Measurements from ENCODE around the gene NDUFS2. TPM values are rescaled to one million over a fixed set of nuclear protein-coding genes. Genes with fewer than 3 reads are reported as not detected.

Gene NDUFS2
- total and polyA plus RNA-seq, 3 experiments from 2014 or later = 82.1 to 97.1 (median 93.5) TPM

- H3K4me1 ChIP-seq (ENCODE audit: insufficient read depth, low read length) = peaks cover 18% of the 10 kb centered on the region
- Mint-ChIP-seq H3K36me3 (peaks cover 0 to 82% (median 19%) of the 10 kb centered on the region in 3 donors), H3K4me3 (peak overlapping the region in 1 of 7 donors; percentile 77), H3K27ac (peak overlapping the region in 5 of 8 donors; percentile 29 to 95 (median 66)), H3K9me3 (no peaks in the 10 kb centered on the region), H3K4me1 (peaks cover 53 to 69% (median 65%) of the 10 kb centered on the region in 3 donors), H3K27me3 (peaks cover 0 to 5% of the 10 kb centered on the region in 2 donors)
- H3K27me3 ChIP-seq (ENCODE audit: insufficient read depth, low read length, poor library complexity, severe bottlenecking) = no peaks in the 10 kb centered on the region
- no peak overlapping the region for H3K27ac ChIP-seq (ENCODE audit: low read depth, low read length)
- no peak for DNase-seq
- CTCF ChIA-PET = no interaction called here
- no peaks in the 10 kb centered on the region for H3K9me3 ChIP-seq (ENCODE audit: low read length)
- no peak overlapping the region for H3K4me3 ChIP-seq (ENCODE audit: low read length)
- peaks cover 53% of the 10 kb centered on the region for H3K36me3 ChIP-seq (ENCODE audit: insufficient read depth, low read length)
- POLR2A ChIA-PET = no interaction called here
Measured at GRCh38 chr1:161172776-161173376, 29.3 kb upstream of the NDUFS2 start.

DNA sequence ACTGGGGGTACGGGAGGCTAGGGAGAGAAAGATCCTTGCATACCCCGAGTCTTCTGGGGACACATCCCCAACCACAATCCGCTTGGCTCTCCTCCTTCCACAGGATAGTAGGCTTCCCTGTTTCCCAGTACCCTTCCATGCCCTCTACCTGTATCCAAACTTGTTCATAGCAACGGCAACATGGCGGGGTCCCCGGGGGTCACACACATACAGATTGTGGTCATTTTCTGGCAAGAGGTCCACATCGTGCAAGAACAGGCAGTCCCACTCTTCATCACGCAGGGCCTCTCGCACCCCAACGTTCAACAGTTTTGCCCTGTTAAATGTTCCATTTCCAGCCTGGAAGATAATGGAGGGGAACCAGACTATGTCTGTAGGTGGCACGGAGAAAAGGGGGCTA is 28.5 kb upstream of the NDUFS2 start:
- Mint-ChIP-seq H3K27me3 (peaks cover 0 to 5% of the 10 kb centered on the region in 2 donors), H3K4me1 (peaks cover 51 to 69% (median 65%) of the 10 kb centered on the region in 3 donors), H3K4me3 (peak overlapping the region in 1 of 7 donors; percentile 45), H3K36me3 (peaks cover 0 to 78% (median 21%) of the 10 kb centered on the region in 3 donors), H3K27ac (peak overlapping the region in 3 of 8 donors; percentile 19 to 80 (median 62)), H3K9me3 (no peaks in the 10 kb centered on the region)
- Histone ChIP-seq H3K27me3 (ENCODE audit: insufficient read depth, low read length, poor library complexity, severe bottlenecking) (no peaks in the 10 kb centered on the region), H3K9me3 (ENCODE audit: low read length) (no peaks in the 10 kb centered on the region), H3K36me3 (ENCODE audit: insufficient read depth, low read length) (peaks cover 53% of the 10 kb centered on the region), H3K4me3 (ENCODE audit: low read length) (no peak overlapping the region), H3K4me1 (ENCODE audit: insufficient read depth, low read length) (peaks cover 23% of the 10 kb centered on the region), H3K27ac (ENCODE audit: low read depth, low read length) (no peak overlapping the region)
- ChIA-PET POLR2A (no interaction called here), CTCF (no interaction called here)
- DNase-seq = no peak

DNA sequence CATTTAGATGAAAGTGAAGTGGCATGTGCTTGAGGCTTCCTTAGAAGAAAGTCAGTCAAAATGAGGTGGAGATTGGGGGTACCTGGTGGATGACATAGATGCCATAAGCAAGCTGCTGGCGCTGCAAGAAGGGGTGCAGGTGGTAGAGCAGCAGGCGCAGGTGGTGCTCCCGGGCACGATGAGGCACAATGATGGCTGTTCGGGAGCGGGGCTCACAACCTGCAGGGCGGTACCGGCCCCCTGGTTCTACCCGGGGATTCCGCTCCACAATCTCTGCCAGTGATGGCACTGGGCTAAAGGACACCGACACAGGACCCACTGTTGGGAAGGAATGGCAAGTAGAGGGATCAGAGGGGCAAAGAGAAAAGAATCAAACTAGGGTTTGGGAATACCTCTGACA is 27.3 kb upstream of the NDUFS2 start:
- H3K4me1 Mint-ChIP-seq = peaks cover 52 to 68% (median 64%) of the 10 kb centered on the region in 3 donors
- peak overlapping the region in 5 of 8 donors; percentile 57 to 100 (median 77) for H3K27ac Mint-ChIP-seq
- H3K36me3 Mint-ChIP-seq = peaks cover 0 to 71% (median 17%) of the 10 kb centered on the region in 3 donors
- no peaks in the 10 kb centered on the region for H3K9me3 Mint-ChIP-seq
- no peaks in the 10 kb centered on the region for H3K9me3 ChIP-seq (ENCODE audit: low read length)
- no peak overlapping the region for H3K27ac ChIP-seq (ENCODE audit: low read depth, low read length)
- DNase-seq = no peak
- H3K36me3 ChIP-seq (ENCODE audit: insufficient read depth, low read length) = peaks cover 48% of the 10 kb centered on the region
- ChIA-PET CTCF (interaction anchor here (3.3 kb wide), 1 partner anchor 9 kb away, joined by 17 read pairs; the partner anchor contains the start of gene PPOX), POLR2A (no interaction called here)
- H3K27me3 Mint-ChIP-seq = peaks cover 0 to 5% of the 10 kb centered on the region in 2 donors
- no peaks in the 10 kb centered on the region for H3K27me3 ChIP-seq (ENCODE audit: insufficient read depth, low read length, poor library complexity, severe bottlenecking)
- peak overlapping the region in 5 of 7 donors; percentile 32 to 100 (median 97) for H3K4me3 Mint-ChIP-seq
- H3K4me3 ChIP-seq (ENCODE audit: low read length) = no peak overlapping the region
- peaks cover 23% of the 10 kb centered on the region for H3K4me1 ChIP-seq (ENCODE audit: insufficient read depth, low read length)

DNA sequence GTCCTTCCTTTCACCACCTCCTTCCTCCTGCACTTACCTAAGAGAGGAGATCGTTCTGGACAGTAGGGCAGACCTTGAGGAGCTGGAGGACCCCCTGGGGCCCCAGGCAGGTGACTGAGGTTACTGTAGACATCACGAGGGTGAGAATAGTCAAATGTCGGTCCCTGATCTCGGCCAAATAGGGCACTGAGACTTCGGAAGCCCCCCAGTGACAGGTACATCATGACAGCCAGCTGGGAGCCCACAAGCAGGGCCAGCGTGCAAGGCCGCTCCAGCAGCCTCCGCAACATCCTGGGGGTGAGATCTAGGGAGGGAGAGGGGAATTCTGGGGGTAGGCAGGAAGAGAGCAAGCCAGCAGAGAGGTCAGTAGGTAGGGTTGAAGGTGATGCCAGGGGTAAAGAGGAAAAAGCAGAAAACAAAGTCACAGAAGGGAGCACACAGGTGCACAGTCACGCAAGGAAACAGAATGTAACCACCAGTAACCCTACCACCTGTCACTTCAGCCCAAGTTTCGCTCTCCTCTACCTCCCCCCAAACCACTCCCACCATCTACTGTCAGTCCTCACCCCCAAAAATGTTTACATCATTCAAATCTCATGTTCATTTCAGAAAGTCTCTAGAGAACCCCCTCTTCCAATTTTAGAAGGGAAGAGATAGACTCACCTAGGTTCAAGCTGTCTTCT is 26.3 kb upstream of the NDUFS2 start:
- Histone ChIP-seq H3K36me3 (ENCODE audit: insufficient read depth, low read length) (peaks cover 42% of the 10 kb centered on the region), H3K4me3 (ENCODE audit: low read length) (peak overlapping the region; percentile 98), H3K27ac (ENCODE audit: low read depth, low read length) (peak overlapping the region; percentile 89), H3K4me1 (ENCODE audit: insufficient read depth, low read length) (peaks cover 33% of the 10 kb centered on the region), H3K9me3 (ENCODE audit: low read length) (no peaks in the 10 kb centered on the region), H3K27me3 (ENCODE audit: insufficient read depth, low read length, poor library complexity, severe bottlenecking) (no peaks in the 10 kb centered on the region)
- peak overlapping the region; percentile 95 to 100 (median 100) for H3K4me3 Mint-ChIP-seq
- CTCF ChIA-PET = interaction anchor here (1.0 to 3.3 kb wide), 6 partner anchors 10 to 214 kb away, joined by 3 to 17 read pairs (median 6); partner anchors contain the start of genes PPOX, TOMM40L and UFC1
- H3K36me3 Mint-ChIP-seq = peaks cover 0 to 64% (median 15%) of the 10 kb centered on the region in 3 donors
- no peaks in the 10 kb centered on the region for H3K9me3 Mint-ChIP-seq
- no peak for DNase-seq
- peaks cover 61 to 78% (median 74%) of the 10 kb centered on the region in 3 donors for H3K4me1 Mint-ChIP-seq
- POLR2A ChIA-PET = interaction anchor here (1.2 to 2.1 kb wide), 2 partner anchors 8 to 10 kb away, joined by 5 to 15 read pairs; partner anchors contain the start of gene PPOX
- peak overlapping the region; percentile 93 to 100 (median 99) for H3K27ac Mint-ChIP-seq
- peaks cover 0 to 5% of the 10 kb centered on the region in 2 donors for H3K27me3 Mint-ChIP-seq

DNA sequence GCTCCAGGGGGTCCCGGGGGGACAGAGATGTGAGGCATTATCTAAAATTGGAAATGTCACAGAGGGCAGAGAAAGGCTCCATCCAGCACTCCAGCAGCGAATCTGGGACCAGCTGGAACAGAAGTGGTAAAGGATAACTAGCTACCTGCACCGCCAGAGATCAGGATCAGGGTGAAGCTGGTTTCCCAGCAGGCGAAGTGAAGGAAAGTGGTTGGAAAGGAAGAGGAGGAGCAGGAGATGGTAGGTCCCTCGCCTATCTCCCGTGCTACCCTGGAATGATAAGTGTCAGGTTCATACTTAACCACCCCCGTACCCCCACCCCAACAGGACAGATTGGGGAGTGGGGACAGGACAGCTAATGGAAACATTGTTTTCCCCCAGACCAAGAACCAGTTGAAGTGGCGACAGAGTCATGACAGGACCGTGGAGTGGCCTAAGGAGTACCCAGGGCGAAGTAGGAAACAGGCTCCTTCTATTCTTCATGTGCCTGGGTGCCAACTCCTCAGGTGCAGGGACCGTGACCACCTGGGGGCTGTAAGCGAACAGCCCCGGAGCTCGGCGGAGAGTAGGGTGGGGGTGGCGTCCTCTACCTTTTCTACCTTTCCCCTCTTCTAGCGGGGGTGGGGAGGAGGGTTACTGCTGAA is 25.6 kb upstream of the NDUFS2 start:
- H3K27me3 Mint-ChIP-seq = peaks cover 0 to 5% of the 10 kb centered on the region in 2 donors
- peaks cover 0 to 57% (median 13%) of the 10 kb centered on the region in 3 donors for H3K36me3 Mint-ChIP-seq
- Histone ChIP-seq H3K9me3 (ENCODE audit: low read length) (no peaks in the 10 kb centered on the region), H3K27ac (ENCODE audit: low read depth, low read length) (peak overlapping the region; percentile 89), H3K4me3 (ENCODE audit: low read length) (peak overlapping the region; percentile 98), H3K4me1 (ENCODE audit: insufficient read depth, low read length) (peaks cover 40% of the 10 kb centered on the region), H3K27me3 (ENCODE audit: insufficient read depth, low read length, poor library complexity, severe bottlenecking) (no peaks in the 10 kb centered on the region), H3K36me3 (ENCODE audit: insufficient read depth, low read length) (peaks cover 35% of the 10 kb centered on the region)
- peaks cover 62 to 85% (median 80%) of the 10 kb centered on the region in 3 donors for H3K4me1 Mint-ChIP-seq
- peak overlapping the region; percentile 93 to 100 (median 99) for H3K27ac Mint-ChIP-seq
- H3K9me3 Mint-ChIP-seq = no peaks in the 10 kb centered on the region
- ChIA-PET CTCF (interaction anchor here (1.0 to 3.3 kb wide), 8 partner anchors 10 to 213 kb away, joined by 3 to 17 read pairs (median 4); partner anchors contain the start of genes PPOX, TOMM40L and UFC1), POLR2A (interaction anchor here (1.0 to 2.1 kb wide), 5 partner anchors 9 to 49 kb away, joined by 3 to 15 read pairs (median 5); partner anchors contain the start of genes NDUFS2, PPOX, TOMM40L and UFC1)
- H3K4me3 Mint-ChIP-seq = peak overlapping the region; percentile 95 to 100 (median 100)
- DNase-seq = no peak

DNA sequence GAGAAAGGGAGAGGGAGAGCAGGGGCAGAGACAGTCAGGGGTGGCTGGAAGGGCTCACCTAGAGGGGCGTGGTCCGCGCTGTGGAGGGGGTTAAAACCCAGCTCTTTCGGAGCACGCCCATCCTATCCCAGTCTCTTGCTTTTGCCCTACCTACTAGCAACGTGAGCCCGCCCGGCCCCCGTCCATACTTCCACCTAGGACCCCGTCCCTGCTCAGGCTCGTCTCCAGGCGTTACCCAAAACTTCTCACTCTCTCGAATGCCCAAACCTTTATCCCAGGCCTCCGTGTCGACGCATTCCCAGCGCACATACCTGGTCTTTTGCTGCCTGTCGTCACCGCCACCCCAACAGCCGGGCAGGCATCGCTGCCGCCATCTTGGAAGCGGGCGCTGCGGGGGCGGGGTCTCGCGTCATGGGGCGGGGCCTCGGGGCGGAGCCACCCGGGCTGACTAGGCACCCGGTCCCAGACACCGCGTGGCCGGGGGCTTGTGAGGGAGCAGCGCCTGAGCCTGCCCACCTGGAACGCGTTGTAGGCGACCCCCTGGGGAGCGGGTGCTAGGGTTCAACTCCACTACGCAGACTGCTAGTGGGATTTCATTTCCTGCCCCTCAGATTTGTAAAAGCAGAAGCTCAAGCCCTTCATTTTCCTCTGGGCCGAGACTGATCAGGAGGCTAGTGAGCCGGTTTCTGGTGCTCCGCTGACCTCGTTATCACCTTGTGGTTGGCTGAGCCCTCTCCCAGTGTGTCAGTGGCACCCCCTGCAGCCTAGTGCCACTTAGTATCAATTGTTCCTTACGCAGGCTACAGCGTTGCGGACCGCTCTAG is 24.8 kb upstream of the NDUFS2 start, which contains the start of gene B4GALT3:
B4GALT3 (minus strand) TSS at position 396 of the 824 bp plus-strand sequence. CDS start 1,447 bp downstream, outside the sequence.
- peaks cover 47% of the 10 kb centered on the region for H3K4me1 ChIP-seq (ENCODE audit: insufficient read depth, low read length)
- Mint-ChIP-seq H3K9me3 (no peaks in the 10 kb centered on the region), H3K36me3 (peaks cover 0 to 50% (median 13%) of the 10 kb centered on the region in 3 donors), H3K27ac (peak within 1 kb of the TSS; percentile 93 to 100 (median 99)), H3K4me1 (peaks cover 68 to 87% (median 85%) of the 10 kb centered on the region in 3 donors), H3K27me3 (peaks cover 0 to 5% of the 10 kb centered on the region in 2 donors), H3K4me3 (peak within 1 kb of the TSS; percentile 95 to 100 (median 100))
- peak within 1 kb of the TSS; percentile 89 for H3K27ac ChIP-seq (ENCODE audit: low read depth, low read length)
- no peaks in the 10 kb centered on the region for H3K9me3 ChIP-seq (ENCODE audit: low read length)
- no peaks in the 10 kb centered on the region for H3K27me3 ChIP-seq (ENCODE audit: insufficient read depth, low read length, poor library complexity, severe bottlenecking)
- peak within 1 kb of the TSS; percentile 98 for H3K4me3 ChIP-seq (ENCODE audit: low read length)
- ChIA-PET POLR2A (interaction anchor here (1.0 to 2.1 kb wide), 6 partner anchors 9 to 48 kb away, joined by 3 to 15 read pairs (median 5); partner anchors contain the start of genes NDUFS2, PPOX, TOMM40L and UFC1), CTCF (interaction anchor here (0.8 to 3.3 kb wide), 9 partner anchors 11 to 205 kb away, joined by 3 to 17 read pairs (median 3); partner anchors contain the start of genes PPOX, TOMM40L and UFC1)
- peak; percentile 88 to 94 (median 92) for DNase-seq
- peaks cover 30% of the 10 kb centered on the region for H3K36me3 ChIP-seq (ENCODE audit: insufficient read depth, low read length)

DNA sequence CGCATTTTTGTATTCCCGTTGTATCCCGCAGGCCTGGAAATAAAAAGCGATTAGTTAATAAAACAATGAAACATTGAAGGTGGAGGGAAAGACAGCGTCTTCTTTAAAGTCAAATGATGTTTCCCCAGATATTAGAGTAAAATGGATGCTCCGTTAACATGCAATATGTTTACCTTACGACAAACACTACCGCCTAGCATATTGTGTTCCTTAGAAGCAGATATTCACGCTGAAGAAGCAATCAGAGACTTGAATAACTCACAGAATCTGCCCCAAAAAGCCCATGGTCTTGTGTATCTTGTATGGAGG is 24.3 kb upstream of the NDUFS2 start:
- H3K9me3 Mint-ChIP-seq = no peaks in the 10 kb centered on the region
- DNase-seq = no peak
- Histone ChIP-seq H3K36me3 (ENCODE audit: insufficient read depth, low read length) (peaks cover 25% of the 10 kb centered on the region), H3K27ac (ENCODE audit: low read depth, low read length) (peak overlapping the region; percentile 89), H3K4me1 (ENCODE audit: insufficient read depth, low read length) (peaks cover 52% of the 10 kb centered on the region), H3K4me3 (ENCODE audit: low read length) (peak overlapping the region; percentile 98), H3K9me3 (ENCODE audit: low read length) (no peaks in the 10 kb centered on the region), H3K27me3 (ENCODE audit: insufficient read depth, low read length, poor library complexity, severe bottlenecking) (no peaks in the 10 kb centered on the region)
- H3K27me3 Mint-ChIP-seq = peaks cover 0 to 5% of the 10 kb centered on the region in 2 donors
- ChIA-PET CTCF (interaction anchor here (0.8 to 3.3 kb wide), 6 partner anchors 11 to 204 kb away, joined by 3 to 17 read pairs (median 4); partner anchors contain the start of genes PPOX and TOMM40L), POLR2A (interaction anchor here (1.1 to 2.1 kb wide), 4 partner anchors 8 to 48 kb away, joined by 3 to 15 read pairs (median 8); partner anchors contain the start of genes NDUFS2, PPOX and TOMM40L)
- H3K4me1 Mint-ChIP-seq = peaks cover 67 to 87% (median 85%) of the 10 kb centered on the region in 3 donors
- H3K4me3 Mint-ChIP-seq = peak overlapping the region; percentile 95 to 100 (median 100)
- peak overlapping the region; percentile 93 to 100 (median 99) for H3K27ac Mint-ChIP-seq
- H3K36me3 Mint-ChIP-seq = peaks cover 0 to 44% (median 13%) of the 10 kb centered on the region in 3 donors

All from CD8-positive, alpha-beta memory T cell (primary cell).